ENCODE data around the gene APEH.

- TF ChIP-seq EZH2 (IDR thresholded peaks at IDR 0.05): no peak
- TF ChIP-seq FOSL1 (IDR thresholded peaks at IDR 0.05; ENCODE audit: low read depth): no peak
- TF ChIP-seq POLR2A (IDR thresholded peaks at IDR 0.05; ENCODE audit: borderline replicate concordance, extremely low read depth, insufficient read depth, insufficient read length): no peak
- no peak for TF ChIP-seq CTCF (IDR thresholded peaks at IDR 0.05 in 2 of 3, conservative IDR thresholded peaks at IDR 0.05 in 1 of 3; ENCODE audit: borderline replicate concordance in 1 of 3, insufficient read depth in 1 of 3, low read depth in 2 of 3, low read length in 2 of 3)
- TF ChIP-seq RAD21 (IDR thresholded peaks at IDR 0.05; ENCODE audit: low read depth): no peak
- no peak for TF ChIP-seq ATF3 (IDR thresholded peaks at IDR 0.05)
- TF ChIP-seq MAX (IDR thresholded peaks at IDR 0.05): no peak
Measured at GRCh38 chr3:49650637-49651036, 23.5 kb upstream of the APEH start.

Measured in HCT116 (cell line).